Inflammatory macrophage (primary cell): ENCODE results near the gene SLC39A9.
"Not testable (repeated sequence)": the region's sequence is repeated elsewhere in the genome, so short reads cannot be mapped to it uniquely, and the experiment has no call there.

Experiments
- DNase-seq, 2 donors: peaks; one replicate each; pipeline ENCODE4 v3.0.0-alpha.2; 2020 to 2022

SLC39A9 gene

DNA sequence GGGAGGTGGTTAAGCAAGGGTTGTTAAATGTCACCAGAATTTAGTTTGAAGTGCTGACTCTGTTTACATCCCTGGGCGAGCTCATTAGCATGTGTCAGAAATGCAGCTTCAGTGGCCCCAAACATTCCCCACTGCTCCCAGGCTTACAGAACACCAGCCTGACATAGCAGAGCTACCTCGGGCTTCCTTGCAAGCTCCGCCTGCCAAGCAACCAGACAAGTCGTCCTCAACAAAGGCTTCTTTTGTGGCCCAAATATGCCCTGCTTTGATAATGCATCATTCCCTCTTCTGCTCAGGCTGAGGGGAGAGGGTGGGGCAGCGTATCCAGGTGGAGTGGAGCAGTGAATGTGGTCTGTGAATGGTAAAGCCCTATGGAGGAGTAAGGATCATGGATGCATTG, 28.4 kb upstream of the SLC39A9 start:
- no peak for DNase-seq

DNA sequence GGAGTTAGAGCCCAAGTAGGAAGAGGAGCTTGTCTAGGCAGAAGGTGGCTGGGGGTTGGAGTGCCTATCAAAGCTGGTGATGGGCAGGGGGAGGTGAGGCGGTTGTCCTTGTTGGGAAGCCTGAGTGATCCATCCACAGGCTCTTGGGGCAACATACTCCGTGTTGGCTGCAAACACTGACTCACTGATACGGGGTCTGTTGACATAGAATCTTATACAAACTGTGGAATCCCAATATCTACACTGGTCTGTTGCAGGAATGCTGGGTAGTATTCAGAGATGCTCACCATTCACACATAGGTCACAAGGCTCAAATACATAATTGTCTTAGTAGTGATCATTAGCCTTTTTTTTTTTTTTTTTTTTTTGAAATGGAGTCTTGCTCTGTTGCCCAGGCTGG, 26.3 kb upstream of the SLC39A9 start:
- DNase-seq = no peak

DNA sequence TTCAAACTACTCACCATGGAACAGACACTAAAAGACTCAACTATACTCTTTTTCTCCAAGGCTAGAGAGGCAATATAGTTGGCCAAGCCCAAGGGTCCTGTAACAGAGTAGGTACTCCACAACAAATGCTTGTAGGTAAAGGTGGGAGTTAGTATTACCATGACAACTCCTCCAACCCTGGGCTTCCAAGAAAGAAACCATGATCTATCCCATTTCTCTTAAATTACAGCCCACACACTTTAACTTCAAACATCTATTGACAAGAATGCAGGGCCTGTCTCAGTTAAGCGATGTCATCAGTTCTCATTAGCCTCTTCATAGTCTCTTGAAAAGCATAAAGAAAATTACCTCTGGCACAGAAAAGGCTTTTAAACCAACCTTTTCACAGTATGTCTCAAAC, 25.4 kb upstream of the SLC39A9 start:
- no peak for DNase-seq

- no peak for DNase-seq
Measured at GRCh38 chr14:69374235-69374634, 24.3 kb upstream of the SLC39A9 start.

DNA sequence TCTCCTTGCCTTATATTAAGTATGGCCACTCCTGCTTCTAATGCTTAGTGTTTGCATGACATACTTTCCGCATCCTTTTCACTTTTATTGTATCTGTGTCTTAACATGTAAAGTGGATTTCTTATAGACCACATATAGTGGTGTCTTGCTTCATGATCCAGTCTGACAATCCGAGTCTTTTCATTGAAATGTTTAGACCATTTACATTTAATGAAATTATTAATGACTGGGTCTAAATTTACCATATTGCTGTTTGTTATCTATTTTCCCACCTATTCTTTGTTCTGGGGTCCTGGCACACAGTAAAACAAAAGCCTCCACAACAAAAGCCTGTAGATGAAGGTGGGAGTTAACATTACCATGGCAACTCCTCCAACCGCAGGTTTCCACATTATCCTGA, 23.3 kb upstream of the SLC39A9 start:
- DNase-seq = no peak

- DNase-seq = no peak
Measured at GRCh38 chr14:69375722-69376121, 22.8 kb upstream of the SLC39A9 start.

- DNase-seq = peak; percentile 88 to 95
Measured at GRCh38 chr14:69376439-69376838, 22.1 kb upstream of the SLC39A9 start.

GRCh38 chr14:69378274-69378673, 20.2 kb upstream of the SLC39A9 start:
- DNase-seq = no peak

DNA sequence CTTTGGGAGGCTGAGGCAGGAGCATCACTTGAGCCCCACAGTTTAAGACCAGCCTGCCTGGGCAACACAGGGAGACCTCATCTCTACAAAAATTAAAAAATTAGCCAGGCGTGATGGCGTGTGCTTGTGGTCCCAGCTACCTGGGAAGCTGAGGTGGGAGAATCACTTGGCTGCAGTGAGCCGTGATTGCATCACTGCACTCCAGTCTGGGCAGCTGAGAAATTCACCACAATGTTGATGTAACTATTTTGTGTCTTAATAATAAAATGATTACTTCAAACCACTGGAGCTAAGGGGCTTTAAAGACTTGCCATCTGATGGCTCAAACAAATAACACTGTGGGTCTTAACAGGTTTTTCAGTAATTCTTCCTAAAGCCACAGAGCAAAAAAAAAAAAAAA, 11.2 kb upstream of the SLC39A9 start:
- no peak for DNase-seq

GRCh38 chr14:69391400-69391799, 7.1 kb upstream of the SLC39A9 start:
- DNase-seq = not testable (repeated sequence)

DNA sequence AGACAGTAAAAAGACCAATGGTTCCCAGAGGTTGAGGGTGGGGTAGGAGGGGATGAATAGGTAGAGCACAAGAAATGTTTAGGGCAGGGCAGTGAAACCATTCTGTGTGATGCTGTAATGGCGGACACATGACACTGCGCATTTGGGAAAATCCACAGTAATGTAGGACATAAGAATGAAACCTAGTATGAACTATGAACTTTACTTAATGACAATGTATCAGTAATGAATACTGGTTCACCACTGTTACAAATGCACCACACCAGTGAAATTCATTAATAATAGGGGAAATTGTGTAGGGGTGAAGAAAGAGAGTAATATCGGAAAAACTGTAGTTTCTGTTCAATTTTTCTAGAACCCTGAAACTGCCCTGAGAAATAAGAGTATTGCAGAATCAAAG, 6.0 kb upstream of the SLC39A9 start:
- no peak for DNase-seq

DNA sequence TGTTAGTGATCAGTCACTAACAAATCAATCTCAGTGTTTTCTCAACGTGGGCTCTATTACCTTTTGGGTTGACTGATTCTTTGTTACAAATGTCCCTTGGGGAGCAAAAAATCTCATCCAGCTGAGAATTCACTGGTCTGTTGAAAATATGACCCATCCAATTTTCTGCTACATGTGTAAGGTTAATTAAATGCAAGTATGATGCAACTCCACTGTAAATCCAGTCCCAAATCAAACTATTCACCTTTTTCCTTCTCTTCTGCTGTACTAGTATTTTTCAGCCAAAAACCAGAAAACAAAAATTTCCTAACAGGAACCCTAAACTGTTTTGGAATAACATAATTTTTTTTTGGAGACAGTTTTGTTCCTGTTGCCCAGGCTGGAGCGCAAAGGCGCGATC, 2.6 kb upstream of the SLC39A9 start:
- no peak for DNase-seq

GRCh38 chr14:69398818-69399210, 322 bp downstream of the SLC39A9 start:
- no peak for DNase-seq

GRCh38 chr14:69399750-69400149, 1.3 kb downstream of the SLC39A9 start:
- DNase-seq = no peak

GRCh38 chr14:69400154-69400553, 1.7 kb downstream of the SLC39A9 start:
- DNase-seq = no peak

- no peak for DNase-seq
Measured at GRCh38 chr14:69401841-69402240, 3.3 kb downstream of the SLC39A9 start.

- DNase-seq = no peak
Measured at GRCh38 chr14:69404478-69404877, 6.0 kb downstream of the SLC39A9 start.

- no peak for DNase-seq
Measured at GRCh38 chr14:69404883-69405282, 6.4 kb downstream of the SLC39A9 start.

DNA sequence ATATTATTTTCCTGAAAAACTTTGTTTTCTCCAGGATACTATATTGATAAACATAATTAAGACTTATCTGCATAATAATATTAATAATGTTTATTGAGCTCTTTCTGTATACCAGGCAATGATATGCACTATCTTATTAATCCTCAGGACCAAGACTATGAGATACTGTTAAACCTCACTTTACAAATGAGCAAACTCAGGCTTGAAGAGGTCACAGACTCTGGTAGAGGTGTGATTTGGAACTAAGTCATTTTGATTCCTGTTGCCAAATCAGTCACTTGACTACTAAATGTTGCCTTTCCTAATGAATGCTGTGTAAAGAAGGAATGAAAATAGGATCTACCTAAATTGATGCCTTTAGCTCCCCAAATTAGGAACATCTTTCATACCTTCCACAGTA, 7.3 kb downstream of the SLC39A9 start:
- no peak for DNase-seq

- peak; percentile 18 to 31 for DNase-seq
Measured at GRCh38 chr14:69408331-69408960, 10.0 kb downstream of the SLC39A9 start.

GRCh38 chr14:69413483-69413882, 15.0 kb downstream of the SLC39A9 start:
- DNase-seq = no peak

DNA sequence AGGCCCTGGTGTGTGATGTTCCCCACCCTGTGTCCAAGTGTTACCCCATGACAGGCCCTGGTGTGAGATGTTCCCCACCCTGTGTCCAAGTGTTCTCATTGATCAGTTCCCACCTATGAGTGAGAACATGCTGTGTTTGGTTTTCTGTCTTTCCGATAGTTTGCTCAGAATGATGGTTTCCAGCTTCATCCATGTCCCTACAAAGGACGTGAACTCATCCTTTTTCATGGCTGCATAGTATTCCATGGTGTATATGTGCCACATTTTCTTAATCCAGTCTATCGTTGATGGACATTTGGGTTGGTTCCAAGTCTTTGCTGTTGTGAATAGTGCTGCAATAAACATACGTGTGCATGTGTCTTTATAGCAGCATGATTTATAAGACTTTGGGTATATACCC, 17.6 kb downstream of the SLC39A9 start:
- DNase-seq = not testable (repeated sequence)

- no peak for DNase-seq
Measured at GRCh38 chr14:69423279-69423678, 24.8 kb downstream of the SLC39A9 start.

DNA sequence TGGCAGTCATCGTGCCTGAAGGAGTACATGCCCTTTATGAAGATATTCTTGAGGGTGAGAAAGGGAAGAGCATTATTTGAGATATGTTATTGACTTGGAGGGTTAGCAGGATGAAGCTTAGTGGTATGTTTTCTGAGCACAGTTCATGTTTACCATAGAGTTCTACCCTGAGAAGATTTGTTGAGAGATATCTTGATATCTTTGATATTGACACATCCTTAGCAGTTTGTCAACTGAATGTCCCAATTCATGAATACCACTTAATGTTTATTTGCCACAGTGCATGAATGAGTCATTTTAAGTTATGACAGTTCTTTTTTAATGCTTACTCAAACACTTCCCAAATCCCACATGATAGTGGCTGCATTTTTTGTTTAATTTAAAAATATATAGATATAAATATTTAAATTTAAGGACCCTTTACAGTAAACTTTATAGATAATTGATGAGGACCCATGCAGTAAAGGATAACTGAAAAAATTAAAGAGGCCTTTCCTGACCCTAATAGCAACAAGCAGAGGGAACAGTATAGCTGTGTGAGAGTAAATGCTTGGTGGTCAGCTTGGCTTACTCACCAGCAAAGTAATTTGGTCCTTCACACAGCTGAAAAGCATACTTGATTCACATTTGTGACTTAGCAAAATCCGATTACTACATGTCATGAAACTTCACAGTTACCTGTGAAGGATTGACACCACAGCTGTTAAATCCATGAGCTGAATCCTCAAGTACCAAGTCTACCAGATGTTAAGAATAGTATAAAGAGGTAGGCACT, 25.8 kb downstream of the SLC39A9 start:
- DNase-seq = peak; percentile 20 to 70

DNA sequence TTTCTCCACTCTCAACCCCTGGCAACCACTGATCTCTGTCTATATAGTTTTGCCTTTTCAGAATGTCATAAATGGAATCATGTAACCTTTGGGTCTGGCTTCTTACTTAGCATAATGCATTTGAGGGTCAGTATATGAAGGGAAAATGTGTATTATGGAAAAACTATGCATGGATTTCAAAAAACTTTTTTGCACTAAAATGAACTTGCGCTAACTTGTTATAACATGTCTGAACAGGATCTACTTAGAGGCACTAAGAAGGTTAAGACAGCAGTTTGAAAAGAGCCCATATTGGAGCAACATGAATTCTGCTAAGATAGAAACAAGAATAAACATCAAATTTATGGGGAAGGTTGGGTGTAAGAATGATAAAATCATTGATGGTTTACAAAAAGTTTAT, 29.1 kb downstream of the SLC39A9 start:
- no peak for DNase-seq
